Epithelial cell of proximal tubule (primary cell): ENCODE measurements around the gene CLEC5A. TPM values are rescaled to one million over a fixed set of nuclear protein-coding genes. Genes with fewer than 3 reads are reported as not detected.

Experiments
- DNase-seq: peaks from one replicate; pipeline ENCODE4 v3.0.0-alpha.2; 2011; ENCODE audit warnings: low read depth
- H3K4me3 ChIP-seq: 2 replicates; pipeline ENCODE4 v1.5.1; 2011; ENCODE audit warnings: low read depth, mild to moderate bottlenecking, low read length
- total RNA-seq: library from RNA; depleted of rRNA; stranded (reverse); fragments of >200 nt; gene quantifications from 2 replicates; pipeline ENCODE4 v1.2.3, GENCODE V29; 2015
- TF ChIP-seq, protein P1 (sequence below): conservative IDR thresholded peaks from 2 replicates; pipeline ENCODE4 v1.5.1; 2012; ENCODE audit warnings: low read depth, mild to moderate bottlenecking, low read length

Gene CLEC5A
- total RNA-seq, 1 donor from 2014 or later, result not detected

DNA sequence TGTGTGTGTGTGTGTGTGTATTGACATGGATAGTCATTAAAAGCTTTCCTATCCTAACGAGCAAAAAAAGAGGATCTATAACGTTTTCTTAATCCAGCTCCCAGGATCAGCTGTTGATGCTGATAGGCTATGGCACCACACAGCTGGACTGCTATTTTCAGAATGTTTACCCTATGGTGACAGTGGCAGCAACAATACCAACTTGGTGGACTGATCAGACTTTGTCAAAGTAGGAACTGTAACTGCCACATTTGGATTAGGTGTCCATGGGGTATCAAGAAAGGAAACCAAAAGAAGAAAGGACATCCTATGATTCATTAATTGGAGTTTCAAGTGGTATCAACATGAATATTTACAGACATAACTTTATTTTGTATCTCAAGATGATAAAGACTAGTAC, 2.7 kb upstream of the CLEC5A start:
- TF ChIP-seq, protein P1, sequence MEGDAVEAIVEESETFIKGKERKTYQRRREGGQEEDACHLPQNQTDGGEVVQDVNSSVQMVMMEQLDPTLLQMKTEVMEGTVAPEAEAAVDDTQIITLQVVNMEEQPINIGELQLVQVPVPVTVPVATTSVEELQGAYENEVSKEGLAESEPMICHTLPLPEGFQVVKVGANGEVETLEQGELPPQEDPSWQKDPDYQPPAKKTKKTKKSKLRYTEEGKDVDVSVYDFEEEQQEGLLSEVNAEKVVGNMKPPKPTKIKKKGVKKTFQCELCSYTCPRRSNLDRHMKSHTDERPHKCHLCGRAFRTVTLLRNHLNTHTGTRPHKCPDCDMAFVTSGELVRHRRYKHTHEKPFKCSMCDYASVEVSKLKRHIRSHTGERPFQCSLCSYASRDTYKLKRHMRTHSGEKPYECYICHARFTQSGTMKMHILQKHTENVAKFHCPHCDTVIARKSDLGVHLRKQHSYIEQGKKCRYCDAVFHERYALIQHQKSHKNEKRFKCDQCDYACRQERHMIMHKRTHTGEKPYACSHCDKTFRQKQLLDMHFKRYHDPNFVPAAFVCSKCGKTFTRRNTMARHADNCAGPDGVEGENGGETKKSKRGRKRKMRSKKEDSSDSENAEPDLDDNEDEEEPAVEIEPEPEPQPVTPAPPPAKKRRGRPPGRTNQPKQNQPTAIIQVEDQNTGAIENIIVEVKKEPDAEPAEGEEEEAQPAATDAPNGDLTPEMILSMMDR, result no peak
- H3K4me3 ChIP-seq, result no peak overlapping the region
- no peak for DNase-seq

DNA sequence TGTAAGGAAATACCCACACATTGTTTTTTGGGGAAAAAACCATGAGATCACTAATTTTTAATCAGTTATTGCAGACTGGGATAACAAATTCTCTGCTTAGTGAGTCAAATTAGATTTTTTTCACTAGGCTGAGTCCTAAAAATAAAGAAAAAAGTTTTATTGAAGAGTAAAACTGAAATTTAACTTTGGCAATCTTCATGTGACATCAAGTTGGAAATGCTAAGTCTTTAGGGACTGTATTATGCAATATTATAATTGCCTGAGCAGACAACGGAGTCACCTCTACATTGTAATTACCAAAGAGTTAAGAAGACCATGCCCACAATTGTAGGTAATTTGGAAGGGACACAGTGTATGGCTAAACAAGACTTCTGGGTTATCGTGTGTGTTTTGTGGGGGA, 2.2 kb upstream of the CLEC5A start:
- no peak for DNase-seq
- no peak overlapping the region for H3K4me3 ChIP-seq
- TF ChIP-seq, protein P1, result no peak

DNA sequence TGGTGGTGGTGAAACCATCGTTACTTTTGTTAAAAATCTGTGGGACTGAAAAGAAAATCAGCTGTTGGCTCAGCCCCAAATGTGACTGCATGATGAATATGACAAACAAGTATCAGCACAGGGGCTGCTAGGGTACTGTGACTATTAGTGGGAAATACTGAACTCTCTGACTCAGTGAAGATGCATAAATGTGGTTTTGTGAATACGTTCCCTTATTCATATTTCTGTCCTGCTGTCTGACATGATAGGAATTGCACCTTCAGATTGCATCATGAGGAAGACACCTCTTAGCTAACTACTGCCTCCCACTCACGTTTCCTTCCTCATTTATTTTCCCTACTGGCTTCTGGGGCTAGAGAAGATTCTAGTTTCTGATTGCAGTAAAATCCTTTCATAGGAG, 1.4 kb downstream of the CLEC5A start:
- TF ChIP-seq, protein P1, result no peak
- no peak overlapping the region for H3K4me3 ChIP-seq
- no peak for DNase-seq

DNA sequence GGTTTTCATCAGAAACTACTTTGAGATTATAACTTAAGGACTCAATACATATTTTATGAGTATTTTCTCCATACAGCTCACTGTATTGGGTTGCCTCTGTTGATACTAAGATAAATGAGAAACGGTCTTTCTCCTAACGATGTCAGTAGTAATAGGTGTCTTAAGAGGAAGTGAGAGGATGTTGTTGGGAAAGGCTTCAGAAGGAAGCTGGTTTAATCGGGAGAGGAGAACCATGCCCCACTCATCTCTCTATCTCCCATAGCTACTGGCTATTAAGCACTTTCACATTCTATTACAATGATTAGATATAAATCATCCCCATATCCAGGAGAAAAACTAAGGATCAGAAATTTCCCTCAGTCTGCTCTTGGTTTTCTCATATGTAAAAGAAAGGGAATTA, 2.0 kb downstream of the CLEC5A start:
- no peak for DNase-seq
- H3K4me3 ChIP-seq, result no peak overlapping the region
- TF ChIP-seq, protein P1, result no peak

DNA sequence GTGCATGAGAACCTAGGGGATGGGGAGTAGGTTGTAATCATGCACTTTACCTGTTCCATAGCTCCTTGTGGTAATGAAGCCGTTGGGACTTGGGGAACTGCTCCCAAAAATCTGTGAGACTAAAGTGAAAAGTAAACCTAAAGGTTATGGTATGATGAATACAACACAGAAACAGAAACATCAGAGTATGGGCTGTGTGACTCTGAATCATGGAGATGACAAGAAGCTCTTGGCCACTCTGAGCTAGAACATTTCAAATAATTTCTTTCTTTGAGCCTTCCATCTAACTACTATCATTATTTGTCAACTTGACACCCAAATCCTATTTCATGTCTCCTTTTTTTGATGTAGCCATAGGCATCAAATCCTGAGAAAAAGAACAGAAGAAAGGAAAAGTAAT, 2.9 kb downstream of the CLEC5A start:
- H3K4me3 ChIP-seq, result no peak overlapping the region
- TF ChIP-seq, protein P1, result no peak

DNA sequence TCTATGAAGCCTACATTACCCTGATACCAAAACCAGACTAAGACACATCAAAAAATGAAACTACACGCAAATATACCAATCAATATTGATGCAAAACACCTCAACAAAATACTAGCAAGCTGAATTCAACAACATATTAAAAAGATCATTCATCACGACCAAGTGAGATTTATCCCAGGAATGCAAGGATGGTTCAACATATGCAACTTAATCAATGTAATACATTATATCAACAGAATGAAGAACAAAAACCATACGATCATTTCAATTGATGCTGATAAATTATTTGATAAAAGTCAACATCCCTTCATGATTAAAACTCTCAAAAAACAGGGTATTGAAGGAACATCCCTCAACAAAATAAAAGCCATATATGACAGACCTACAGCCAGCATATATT, 5.7 kb downstream of the CLEC5A start:
- no peak for DNase-seq
- TF ChIP-seq, protein P1, result no peak
- H3K4me3 ChIP-seq, result no peak overlapping the region

More for the DNA sequence above, 2.9 kb downstream of the CLEC5A start:
- DNase-seq, result no peak

DNA sequence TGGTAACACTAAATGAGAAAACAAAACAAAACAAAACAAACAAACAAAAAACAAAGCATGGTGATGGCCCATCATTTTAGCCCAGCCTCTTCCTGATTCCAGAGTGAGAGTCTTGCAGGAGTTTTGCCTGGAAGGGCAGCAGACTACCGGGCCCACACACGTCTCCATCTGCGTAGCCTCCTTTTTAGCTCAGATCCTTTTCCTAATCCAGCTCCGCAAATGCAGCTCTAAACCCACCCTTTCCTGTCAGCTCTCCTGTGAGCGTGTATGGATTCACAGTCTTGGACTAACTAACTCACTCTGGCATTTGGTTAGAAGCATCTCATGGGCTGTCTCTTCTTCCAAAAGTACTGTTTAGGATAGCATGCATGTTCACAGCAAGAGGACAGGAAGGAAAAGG, 16.6 kb downstream of the CLEC5A start:
- TF ChIP-seq, protein P1, result no peak
- H3K4me3 ChIP-seq, result no peak overlapping the region
- DNase-seq, result no peak
